B cell (primary cell): ENCODE data around the gene CSRNP2. TPM values are rescaled to one million over a fixed set of nuclear protein-coding genes. Genes with fewer than 3 reads are reported as not detected.

Source experiments
- ATAC-seq: fragments of 200-7000 bp; cut with Tn5 transposase; one replicate; pipeline ENCODE4 v1.10.0; 2021; ENCODE audit warnings: low read depth, mild to moderate bottlenecking, moderate number of reproducible peaks, moderate library complexity
- CTCF ChIA-PET: fragments of 350-600 bp; sonication (Branson Sonifier 250); formaldehyde crosslinking; loops from one replicate; lab custom pipeline; 2021; ENCODE audit warnings: antibody characterized with exemption, inconsistent platforms; lab: Charles Lee
- POLR2A ChIA-PET: fragments of 350-600 bp; sonication (Branson Sonifier 250); formaldehyde crosslinking; loops from one replicate; lab custom pipeline; 2021; ENCODE audit warnings: antibody characterized with exemption; lab: Charles Lee
- DNase-seq: peaks from one replicate; pipeline ENCODE4 v3.0.0; 2013
- H2AFZ ChIP-seq: 2 replicates; pipeline ENCODE4 v1.6.1; 2012; ENCODE audit warnings: mild to moderate bottlenecking, low read depth, low read length; ENCODE audit not compliant: insufficient read depth, poor library complexity, severe bottlenecking
- H3K27ac ChIP-seq, 2 donors: 1 replicate in 1 of 2; 2 replicates in 1 of 2; pipeline ENCODE4 v1.5.1; 2012 to 2013; ENCODE audit warnings: low read length in 2 of 2, mild to moderate bottlenecking in 2 of 2, moderate library complexity in 1 of 2
- H3K27me3 ChIP-seq, 4 experiments: fragments of 200-600 bp in 1 of 4; sonication (generic) in 1 of 4; replicated peaks in 1 of 4; 1 replicate in 2 of 4; 2 replicates in 2 of 4; pipeline versions ENCODE4 v1.6.1 to v1.7.0; 2013 to 2016; ENCODE audit warnings: low read length in 3 of 4, mild to moderate bottlenecking in 2 of 4, mixed read lengths in 1 of 4, moderate library complexity in 1 of 4; ENCODE audit not compliant: insufficient read depth in 4 of 4, control insufficient read depth in 3 of 4; ENCODE audit errors: control extremely low read depth in 1 of 4
- H3K36me3 ChIP-seq, 2 experiments: replicated peaks in 1 of 2; 1 replicate in 1 of 2; 2 replicates in 1 of 2; pipeline versions ENCODE4 v1.6.1 to v1.7.1; 2013; ENCODE audit warnings: low read length in 1 of 2; ENCODE audit not compliant: insufficient read depth in 2 of 2, control insufficient read depth in 1 of 2; ENCODE audit errors: control extremely low read depth in 1 of 2, extremely low read depth in 1 of 2
- H3K4me1 ChIP-seq, 2 donors: fragments of 200-600 bp in 1 of 2; sonication (generic) in 1 of 2; 1 replicate in 1 of 2; 2 replicates in 1 of 2; pipeline versions ENCODE4 v1.5.1 to v1.6.1; 2013 to 2017; ENCODE audit warnings: low read length in 2 of 2; ENCODE audit not compliant: control insufficient read depth in 2 of 2, insufficient read depth in 2 of 2
- H3K4me2 ChIP-seq: replicated peaks from 2 replicates; pipeline ENCODE3; 2012; ENCODE audit warnings: mild to moderate bottlenecking, low read depth, low read length; ENCODE audit not compliant: poor library complexity, severe bottlenecking
- H3K4me3 ChIP-seq, 5 experiments: fragments of 200-600 bp in 1 of 5; sonication (generic) in 1 of 5; 1 replicate in 3 of 5; 2 replicates in 2 of 5; pipeline versions ENCODE4 v1.5.1 to v1.7.0; 2011 to 2016; ENCODE audit warnings: low read length in 4 of 5, mild to moderate bottlenecking in 4 of 5, low read depth in 2 of 5, control low read depth in 1 of 5, moderate library complexity in 1 of 5; ENCODE audit not compliant: insufficient read depth in 1 of 5; ENCODE audit errors: control extremely low read depth in 1 of 5, extremely low read depth in 1 of 5
- H3K79me2 ChIP-seq: fragments of 200-600 bp; sonication (generic); one replicate; pipeline ENCODE4 v1.6.0; 2016; ENCODE audit warnings: low read length; ENCODE audit not compliant: control insufficient read depth, insufficient read depth
- H3K9ac ChIP-seq: fragments of 200-600 bp; sonication (generic); 2 replicates; pipeline ENCODE4 v1.6.1; 2017; ENCODE audit warnings: mild to moderate bottlenecking, low read length, moderate library complexity
- H3K9me3 ChIP-seq, 3 donors: one replicate each; pipeline versions ENCODE4 v1.6.1 to v1.7.1; 2013; ENCODE audit warnings: low read length in 2 of 3; ENCODE audit not compliant: control insufficient read depth in 2 of 3, insufficient read depth in 1 of 3; ENCODE audit errors: control extremely low read depth in 1 of 3
- H4K20me1 ChIP-seq: 2 replicates; pipeline ENCODE4 v1.6.0; 2012; ENCODE audit warnings: mild to moderate bottlenecking, low read length; ENCODE audit not compliant: insufficient read depth, control insufficient read depth, poor library complexity, severe bottlenecking
- H3K27ac Mint-ChIP-seq: one replicate; pipeline ENCODE4 v1.8.0; 2021; ENCODE audit warnings: mixed read lengths
- H3K27me3 Mint-ChIP-seq: one replicate; pipeline ENCODE4 v1.8.0; 2021; ENCODE audit warnings: mixed read lengths
- H3K4me1 Mint-ChIP-seq: one replicate; pipeline ENCODE4 v1.8.0; 2021; ENCODE audit warnings: mixed read lengths
- H3K4me3 Mint-ChIP-seq: one replicate; pipeline ENCODE4 v1.8.0; 2021; ENCODE audit warnings: mixed read lengths
- H3K9me3 Mint-ChIP-seq: one replicate; pipeline ENCODE4 v1.8.0; 2022; ENCODE audit warnings: mixed read lengths; ENCODE audit not compliant: insufficient read depth
- EZH2 ChIP-seq: IDR thresholded peaks from 2 replicates; pipeline ENCODE4 v1.6.1; 2012; ENCODE audit warnings: borderline replicate concordance, low read depth, mild to moderate bottlenecking, moderate library complexity, low read length; ENCODE audit not compliant: insufficient read depth, poor library complexity, severe bottlenecking
- WGBS: methylation state at CpG from one replicate; pipeline ENCODE4 v1.1.5; 2013; ENCODE audit warnings: missing lambda C conversion rate; ENCODE audit not compliant: insufficient coverage; 5-methylcytosine and 5-hydroxymethylcytosine counted together
- intact Hi-C: fragments of 100-400 bp; cut with micrococcal nuclease; formaldehyde crosslinking; loops from one replicate; pipeline ENCODE4 v1.10.0; 2022
- polyA plus RNA-seq: library from polyadenylated mRNA; depleted of rRNA; stranded (reverse); fragments of >200 nt; gene quantifications from 2 replicates; pipeline ENCODE4 v1.2.3, GENCODE V29; 2012
- total RNA-seq, 2 donors: library from RNA; stranded (reverse); fragments of 120-200 nt in 1 of 2; gene quantifications; 1 replicate in 1 of 2; 2 replicates in 1 of 2; pipeline versions ENCODE4 v1.2.3 to v1.2.4, GENCODE V29; 2013 to 2022
- TF ChIP-seq, protein P1 (sequence below): fragments of 200-600 bp; IDR thresholded peaks from one replicate; pipeline ENCODE4 v1.8.0; 2022; ENCODE audit warnings: antibody characterized with exemption, mild to moderate bottlenecking

CSRNP2 gene
- total and polyA plus RNA-seq, 2 donors (not counting 1 experiment from before 2014, with no cell fraction given), result 10.3 to 49.8 TPM

DNA sequence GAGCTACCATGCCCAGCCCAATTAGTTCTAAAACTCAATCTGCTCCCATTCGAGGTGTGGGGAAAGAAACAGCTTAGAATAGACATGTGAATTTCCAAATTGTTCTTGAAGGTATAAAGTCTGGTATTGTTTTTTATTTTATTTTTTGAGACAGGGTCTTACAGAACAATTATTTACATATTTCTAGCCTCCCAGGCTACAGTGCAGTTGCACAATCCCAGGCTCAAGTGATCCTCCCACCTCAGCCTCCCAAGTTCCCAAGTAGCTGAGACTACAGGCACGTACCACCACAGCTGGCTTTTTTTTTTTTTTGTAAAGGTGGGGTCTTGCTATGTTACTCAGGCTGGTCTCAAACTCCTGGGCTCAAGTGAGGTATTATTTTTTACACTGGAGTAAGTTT, 63.5 kb downstream of the CSRNP2 start:
- ChIA-PET CTCF (no interaction called here), POLR2A (no interaction called here)
- Histone ChIP-seq H4K20me1 (peaks cover 5% of the 10 kb centered on the region), H3K27me3 (no peaks in the 10 kb centered on the region), H3K4me2 (no peak overlapping the region), H2AFZ (no peak overlapping the region), H3K79me2 (peaks cover 95% of the 10 kb centered on the region), H3K9ac (no peak overlapping the region), H3K9me3 (no peaks in the 10 kb centered on the region), H3K36me3 (no peaks in the 10 kb centered on the region), H3K4me3 (no peak overlapping the region), H3K27ac (no peak overlapping the region), H3K4me1 (peaks cover 6 to 21% of the 10 kb centered on the region in 2 donors)
- Mint-ChIP-seq H3K27ac (no peak overlapping the region), H3K4me3 (no peak overlapping the region), H3K27me3 (no peaks in the 10 kb centered on the region), H3K4me1 (peaks cover 23% of the 10 kb centered on the region), H3K9me3 (no peaks in the 10 kb centered on the region)
- DNase-seq, result no peak
- WGBS, result no CpG with 5 or more reads among the region's 2 CpGs
- TF ChIP-seq EZH2, result no peak
- TF ChIP-seq, protein P1, sequence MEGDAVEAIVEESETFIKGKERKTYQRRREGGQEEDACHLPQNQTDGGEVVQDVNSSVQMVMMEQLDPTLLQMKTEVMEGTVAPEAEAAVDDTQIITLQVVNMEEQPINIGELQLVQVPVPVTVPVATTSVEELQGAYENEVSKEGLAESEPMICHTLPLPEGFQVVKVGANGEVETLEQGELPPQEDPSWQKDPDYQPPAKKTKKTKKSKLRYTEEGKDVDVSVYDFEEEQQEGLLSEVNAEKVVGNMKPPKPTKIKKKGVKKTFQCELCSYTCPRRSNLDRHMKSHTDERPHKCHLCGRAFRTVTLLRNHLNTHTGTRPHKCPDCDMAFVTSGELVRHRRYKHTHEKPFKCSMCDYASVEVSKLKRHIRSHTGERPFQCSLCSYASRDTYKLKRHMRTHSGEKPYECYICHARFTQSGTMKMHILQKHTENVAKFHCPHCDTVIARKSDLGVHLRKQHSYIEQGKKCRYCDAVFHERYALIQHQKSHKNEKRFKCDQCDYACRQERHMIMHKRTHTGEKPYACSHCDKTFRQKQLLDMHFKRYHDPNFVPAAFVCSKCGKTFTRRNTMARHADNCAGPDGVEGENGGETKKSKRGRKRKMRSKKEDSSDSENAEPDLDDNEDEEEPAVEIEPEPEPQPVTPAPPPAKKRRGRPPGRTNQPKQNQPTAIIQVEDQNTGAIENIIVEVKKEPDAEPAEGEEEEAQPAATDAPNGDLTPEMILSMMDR, result no peak
- intact Hi-C loops, result no loop called here
- no peak for ATAC-seq

DNA sequence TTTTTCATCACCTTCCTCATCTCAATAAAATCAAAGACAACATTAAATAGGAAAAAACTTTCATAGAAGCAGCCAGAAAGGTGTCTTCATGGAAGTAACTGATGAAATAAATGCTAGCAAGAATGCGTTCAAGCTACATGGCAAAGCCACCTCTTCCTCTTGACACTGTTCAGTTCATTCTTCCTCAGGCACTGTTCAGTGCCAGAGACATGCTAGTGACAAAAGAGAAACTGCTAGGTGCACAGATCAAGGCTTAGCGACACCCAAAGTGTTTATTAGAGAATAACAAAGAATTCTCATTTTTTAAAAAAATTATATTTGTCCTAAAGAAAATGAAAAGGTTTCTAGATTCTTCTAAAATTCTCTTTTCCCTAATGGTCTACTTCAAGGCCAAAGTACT, 64.4 kb downstream of the CSRNP2 start:
- WGBS, result 100% methylated on average over 1 of the region's 2 CpGs
- DNase-seq (no peak), ATAC-seq (no peak)
- Histone ChIP-seq H3K9me3 (no peaks in the 10 kb centered on the region), H3K79me2 (peaks cover 93% of the 10 kb centered on the region), H3K36me3 (no peaks in the 10 kb centered on the region), H3K9ac (no peak overlapping the region), H3K4me3 (no peak overlapping the region), H4K20me1 (peaks cover 5% of the 10 kb centered on the region), H3K27me3 (no peaks in the 10 kb centered on the region), H2AFZ (no peak overlapping the region), H3K27ac (no peak overlapping the region), H3K4me1 (peaks cover 3 to 12% of the 10 kb centered on the region in 2 donors), H3K4me2 (no peak overlapping the region)
- CTCF ChIA-PET, result interaction anchor here (1.1 to 1.2 kb wide), 2 partner anchors 9 to 194 kb away, joined by 3 read pairs; no protein-coding TSS in a partner anchor
- no peak overlapping the region for H3K27ac Mint-ChIP-seq
- peaks cover 13% of the 10 kb centered on the region for H3K4me1 Mint-ChIP-seq
- POLR2A ChIA-PET, result interaction anchor here (0.7 kb wide), 1 partner anchor 214 kb away, joined by 8 read pairs; no protein-coding TSS in a partner anchor
- H3K9me3 Mint-ChIP-seq, result no peaks in the 10 kb centered on the region
- no peaks in the 10 kb centered on the region for H3K27me3 Mint-ChIP-seq
- intact Hi-C loops, result no loop called here
- TF ChIP-seq, protein P1, result no peak
- TF ChIP-seq EZH2, result no peak
- no peak overlapping the region for H3K4me3 Mint-ChIP-seq
